Pancreas (tissue), 10 donors: ENCODE data around the gene RCCD1. TPM values are rescaled to one million over a fixed set of nuclear protein-coding genes. Genes with fewer than 3 reads are reported as not detected.

Experiments
- ATAC-seq, 4 donors: fragments of 200-7000 bp; cut with Tn5 transposase; one replicate each; pipeline versions ENCODE4 v1.8.0 to v1.9.1; 2020; ENCODE audit warnings: mild to moderate bottlenecking in 4 of 4, moderate library complexity in 4 of 4
- DNase-seq, 6 donors: peaks; one replicate each; pipeline ENCODE4 v3.0.0-alpha.2; 2020
- FAIRE-seq: peaks from 2 replicates; lab custom pipeline; 2012; peaks lifted over from hg19 to GRCh38; lab: Jason Lieb, UNC
- H3K27ac ChIP-seq, 4 donors: fragments of 200-600 bp; sonication (generic); 1 replicate in 3 of 4; 2 replicates in 1 of 4; pipeline versions ENCODE4 v1.5.0 to v1.8.0; 2020
- H3K27me3 ChIP-seq, 4 donors: fragments of 200-600 bp; one replicate each; pipeline ENCODE4 v1.8.0; 2021
- H3K36me3 ChIP-seq, 3 donors: fragments of 200-600 bp; sonication (generic) in 1 of 3; one replicate each; pipeline versions ENCODE4 v1.5.0 to v1.8.0; 2020 to 2021
- H3K4me1 ChIP-seq, 3 donors: fragments of 200-600 bp; one replicate each; pipeline ENCODE4 v1.8.0; 2021
- H3K4me3 ChIP-seq, 4 donors: fragments of 200-600 bp; sonication (generic) in 2 of 4; one replicate each; pipeline versions ENCODE4 v1.5.0 to v1.8.0; 2020 to 2021
- H3K9me3 ChIP-seq, 4 donors: fragments of 200-600 bp; one replicate each; pipeline ENCODE4 v1.8.0; 2021
- WGBS, 2 donors: extraction: QIAGEN DNeasy Blood & Tissue Kit; methylation state at CpG; one replicate each; pipeline ENCODE4 v1.1.7; 2013; 5-methylcytosine and 5-hydroxymethylcytosine counted together
- intact Hi-C, 3 donors: fragments of 100-400 bp; cut with DNase I; formaldehyde crosslinking; loops; one replicate each; pipeline versions ENCODE4 v1.11.1 to v1.14.2; 2022
- polyA plus RNA-seq, 2 donors: library from polyadenylated mRNA; stranded (reverse); fragments of 200-250 nt; gene quantifications; one replicate each; pipeline ENCODE4 v1.2.3, GENCODE V29; 2013
- total RNA-seq, 6 donors: library from RNA; stranded (reverse); fragmentation: NEBNext Ultra II Directional in 4 of 6; extraction: Animal tissue kit (Norgen Biotek cat#: 25700) in 4 of 6; gene quantifications; one replicate each; pipeline versions ENCODE4 v1.2.1 to v1.2.4, GENCODE V29; 2021 to 2023
- TF ChIP-seq, protein P1 (sequence below), 4 donors: fragments of 200-600 bp; sonication (generic) in 3 of 4; IDR thresholded peaks; one replicate each; pipeline versions ENCODE4 v1.5.0 to v1.8.0; 2021; ENCODE audit warnings: antibody characterized with exemption in 4 of 4
- donor health status: healthy with polysubstance abuse.
- donor health status: DM: no; HTN: no; CAD: no; lungs with moderate emphysema.
- donor health status: DM: no; HTN: no; CAD: no.
- donor health status: control.
- donor health status: control.
- donor health status: Bipolar disorder and iron deficiency.
- donor health status: DM: yes; HTN: yes; CAD: no.
- donor health status: DM: no; HTN: no; CAD: no.
- donor health status: DM: no; HTN: no; CAD: no.
- donor health status: DM: yes; HTN: yes; CAD: no.

The RCCD1 gene
- total and polyA plus RNA-seq, 8 donors, result 6.6 to 12.2 (median 8.5) TPM

- no peak for DNase-seq
- H3K27ac ChIP-seq, result no peak overlapping the region
- FAIRE-seq, result no peak
- H3K9me3 ChIP-seq, result no peaks in the 10 kb centered on the region
- intact Hi-C loops, result no loop called here
- ATAC-seq, result no peak
- TF ChIP-seq, protein P1, sequence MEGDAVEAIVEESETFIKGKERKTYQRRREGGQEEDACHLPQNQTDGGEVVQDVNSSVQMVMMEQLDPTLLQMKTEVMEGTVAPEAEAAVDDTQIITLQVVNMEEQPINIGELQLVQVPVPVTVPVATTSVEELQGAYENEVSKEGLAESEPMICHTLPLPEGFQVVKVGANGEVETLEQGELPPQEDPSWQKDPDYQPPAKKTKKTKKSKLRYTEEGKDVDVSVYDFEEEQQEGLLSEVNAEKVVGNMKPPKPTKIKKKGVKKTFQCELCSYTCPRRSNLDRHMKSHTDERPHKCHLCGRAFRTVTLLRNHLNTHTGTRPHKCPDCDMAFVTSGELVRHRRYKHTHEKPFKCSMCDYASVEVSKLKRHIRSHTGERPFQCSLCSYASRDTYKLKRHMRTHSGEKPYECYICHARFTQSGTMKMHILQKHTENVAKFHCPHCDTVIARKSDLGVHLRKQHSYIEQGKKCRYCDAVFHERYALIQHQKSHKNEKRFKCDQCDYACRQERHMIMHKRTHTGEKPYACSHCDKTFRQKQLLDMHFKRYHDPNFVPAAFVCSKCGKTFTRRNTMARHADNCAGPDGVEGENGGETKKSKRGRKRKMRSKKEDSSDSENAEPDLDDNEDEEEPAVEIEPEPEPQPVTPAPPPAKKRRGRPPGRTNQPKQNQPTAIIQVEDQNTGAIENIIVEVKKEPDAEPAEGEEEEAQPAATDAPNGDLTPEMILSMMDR (IDR thresholded peaks at IDR 0.05), result no peak
- no peaks in the 10 kb centered on the region for H3K4me1 ChIP-seq
- peaks cover 0 to 76% (median 43%) of the 10 kb centered on the region in 3 donors for H3K36me3 ChIP-seq
- no peak overlapping the region for H3K4me3 ChIP-seq
- 89 to 92% methylated on average over 8 of the region's 8 CpGs for WGBS, 2 donors
- no peaks in the 10 kb centered on the region for H3K27me3 ChIP-seq
Observed at GRCh38 chr15:90946941-90947576, 7.6 kb upstream of the RCCD1 start.

GRCh38 chr15:90947577-90948357 is 6.9 kb upstream of the RCCD1 start:
- Histone ChIP-seq H3K9me3 (no peaks in the 10 kb centered on the region), H3K27ac (no peak overlapping the region), H3K4me1 (no peaks in the 10 kb centered on the region), H3K4me3 (no peak overlapping the region), H3K36me3 (peaks cover 0 to 73% (median 36%) of the 10 kb centered on the region in 3 donors), H3K27me3 (no peaks in the 10 kb centered on the region)
- DNase-seq (peak in 1 of 6 donors; percentile 78), FAIRE-seq (no peak), ATAC-seq (no peak)
- WGBS, 2 donors, result 91 to 94% methylated on average over 18 of the region's 18 CpGs
- TF ChIP-seq, protein P1 (IDR thresholded peaks at IDR 0.05), result no peak
- intact Hi-C loops, result no loop called here

- no peak for DNase-seq
- Histone ChIP-seq H3K4me1 (no peaks in the 10 kb centered on the region), H3K4me3 (no peak overlapping the region), H3K27ac (no peak overlapping the region), H3K9me3 (no peaks in the 10 kb centered on the region), H3K36me3 (peaks cover 0 to 70% (median 30%) of the 10 kb centered on the region in 3 donors), H3K27me3 (no peaks in the 10 kb centered on the region)
- FAIRE-seq, result no peak
- intact Hi-C loops, result no loop called here
- TF ChIP-seq, protein P1 (IDR thresholded peaks at IDR 0.05), result no peak
- no peak for ATAC-seq
- 98 to 100% methylated on average over 8 of the region's 8 CpGs for WGBS, 2 donors
Observed at GRCh38 chr15:90948506-90948905, 6.2 kb upstream of the RCCD1 start.

DNA sequence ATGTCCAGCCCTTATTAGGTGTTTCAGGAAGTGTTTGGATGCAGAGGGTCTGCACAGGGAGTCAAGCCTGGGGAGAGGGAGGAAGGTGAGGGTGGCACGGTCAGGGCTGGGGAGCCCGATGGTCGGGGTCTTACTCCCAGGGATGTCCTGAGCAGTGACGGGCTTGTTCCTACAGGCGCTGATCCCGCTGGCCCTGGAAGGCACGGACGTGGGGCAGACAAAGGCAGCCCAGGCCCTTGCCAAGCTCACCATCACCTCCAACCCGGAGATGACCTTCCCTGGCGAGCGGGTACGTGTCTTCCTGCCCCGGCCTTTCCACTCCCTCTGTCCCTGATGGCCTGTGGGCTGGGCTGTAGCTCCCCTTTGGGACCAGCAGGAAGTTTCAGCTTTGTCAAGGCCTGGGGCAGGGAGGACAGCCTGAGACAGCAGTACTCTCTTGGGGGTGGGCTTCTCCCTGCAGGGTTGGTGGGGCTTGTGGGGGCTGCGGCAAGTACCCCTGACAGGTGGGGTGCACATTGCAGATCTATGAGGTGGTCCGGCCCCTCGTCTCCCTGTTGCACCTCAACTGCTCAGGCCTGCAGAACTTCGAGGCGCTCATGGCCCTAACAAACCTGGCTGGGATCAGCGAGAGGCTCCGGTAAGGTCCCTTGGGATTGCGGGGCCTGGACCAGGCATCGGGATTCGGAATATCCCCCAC is 4.6 kb upstream of the RCCD1 start:
- 94 to 97% methylated on average over 23 of the region's 23 CpGs for WGBS, 2 donors
- ATAC-seq (no peak), DNase-seq (no peak), FAIRE-seq (no peak)
- Histone ChIP-seq H3K27me3 (no peaks in the 10 kb centered on the region), H3K27ac (no peak overlapping the region), H3K9me3 (no peaks in the 10 kb centered on the region), H3K36me3 (peaks cover 0 to 56% (median 18%) of the 10 kb centered on the region in 3 donors), H3K4me3 (no peak overlapping the region), H3K4me1 (no peaks in the 10 kb centered on the region)
- intact Hi-C loops, result no loop called here
- TF ChIP-seq, protein P1 (IDR thresholded peaks at IDR 0.05), result no peak
